Measurements from ENCODE around the gene TFDP1.
"Not testable (repeated sequence)": the region's sequence is repeated elsewhere in the genome, so short reads cannot be mapped to it uniquely, and the experiment has no call there.

The TFDP1 gene

DNA sequence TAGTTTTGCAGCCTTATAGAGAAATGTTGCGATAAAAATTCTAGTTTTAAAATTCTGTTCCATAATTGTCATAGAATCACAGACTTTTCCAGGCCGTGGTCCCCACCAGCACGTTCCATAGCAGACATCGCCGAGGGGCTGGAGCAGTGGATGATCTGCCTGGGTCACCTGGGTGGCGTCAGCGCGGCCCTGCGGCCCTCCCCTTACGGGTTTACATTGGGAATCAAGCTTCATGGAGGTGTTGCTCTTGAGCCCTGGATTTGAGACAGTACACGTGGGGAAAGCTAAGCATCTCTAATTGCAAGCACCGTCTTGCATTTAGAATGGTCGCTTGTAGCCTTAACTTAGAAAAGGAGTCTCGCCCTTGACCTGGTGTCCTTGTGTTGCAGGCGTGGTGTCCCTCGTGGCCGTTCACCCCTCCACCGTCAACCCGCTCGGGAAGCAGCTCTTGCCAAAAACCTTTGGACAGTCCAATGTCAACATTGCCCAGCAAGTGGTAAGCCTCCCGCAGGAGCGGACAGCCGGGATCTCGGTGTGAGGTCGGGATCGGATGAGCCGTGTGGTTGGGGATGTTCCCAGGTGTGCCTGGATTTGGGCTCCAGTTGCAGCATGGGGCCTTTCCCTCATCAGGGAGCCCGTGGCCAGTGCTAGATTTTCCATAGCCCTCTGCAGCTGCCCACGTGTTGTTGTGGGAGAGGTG, 38.4 kb downstream of the TFDP1 start:
- DNase-seq (ENCODE audit: low read depth in 1 of 2, low spot score in 1 of 2), result no peak
- no peak for TF ChIP-seq JUND (IDR thresholded peaks at IDR 0.05; ENCODE audit: low read depth)
- in situ Hi-C loops (cut with HindIII; ENCODE audit: low pct_unique_long_range_greater_than_20kb, low sequenced_read_pairs), result no loop called here

DNA sequence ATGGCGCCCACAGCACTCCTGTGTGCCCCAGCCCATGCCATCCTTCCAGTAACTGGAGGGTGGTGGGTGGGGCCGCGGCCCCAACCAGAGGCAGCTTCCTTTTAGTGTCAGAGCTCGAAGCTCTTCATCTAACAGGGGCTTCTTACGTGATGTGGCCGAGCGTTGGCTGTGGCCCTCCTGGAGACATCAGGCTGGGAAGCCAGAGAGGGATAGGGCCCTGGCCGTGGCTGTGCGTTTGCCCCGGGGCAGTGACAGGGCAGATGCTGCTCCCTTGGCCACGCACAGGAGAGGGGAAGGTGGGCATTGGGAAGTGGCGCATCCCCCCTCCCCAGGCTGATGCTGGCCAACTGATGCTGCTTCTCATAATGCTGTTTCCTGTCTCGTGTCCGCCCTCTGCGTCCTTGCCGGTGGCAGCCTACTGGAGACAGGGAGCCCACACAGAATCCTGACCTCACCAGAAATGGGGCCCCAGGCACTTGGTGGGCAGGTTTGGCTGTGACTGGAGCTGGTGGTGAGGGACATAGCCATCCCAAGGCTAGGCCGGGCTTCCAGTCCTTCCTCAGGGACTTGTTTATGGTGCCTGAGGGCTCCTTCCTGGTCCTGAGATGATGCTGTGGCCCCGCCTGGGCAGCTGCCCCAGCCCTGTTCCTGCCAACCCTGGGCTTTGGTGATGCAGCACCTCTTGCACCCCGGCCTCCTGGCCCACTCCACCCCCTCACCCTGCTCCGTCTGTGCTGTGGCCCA, 39.1 kb downstream of the TFDP1 start:
- no peak for DNase-seq (ENCODE audit: low read depth in 1 of 2, low spot score in 1 of 2)
- in situ Hi-C loops (cut with HindIII; ENCODE audit: low pct_unique_long_range_greater_than_20kb, low sequenced_read_pairs), result no loop called here
- TF ChIP-seq JUND (IDR thresholded peaks at IDR 0.05; ENCODE audit: low read depth), result no peak

DNA sequence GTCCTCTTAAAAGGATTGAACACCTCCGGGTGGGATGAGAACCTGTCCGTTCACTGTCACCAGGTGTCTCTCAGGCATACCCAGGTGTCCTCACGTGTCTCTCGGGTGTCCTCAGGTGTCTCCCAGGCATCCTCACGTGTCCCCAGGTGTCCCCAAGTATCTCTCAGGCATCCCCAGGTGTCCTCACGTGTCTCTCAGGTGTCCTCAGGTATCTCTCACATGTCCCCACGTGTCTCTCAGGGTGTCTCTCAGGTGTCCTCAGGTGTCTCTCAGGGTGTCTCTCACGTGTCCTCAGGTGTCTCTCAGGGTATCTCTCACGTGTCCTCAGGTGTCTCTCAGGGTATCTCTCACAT, 39.7 kb downstream of the TFDP1 start:
- no peak for TF ChIP-seq JUND (IDR thresholded peaks at IDR 0.05; ENCODE audit: low read depth)
- in situ Hi-C loops (cut with HindIII; ENCODE audit: low pct_unique_long_range_greater_than_20kb, low sequenced_read_pairs), result no loop called here
- DNase-seq (ENCODE audit: low read depth in 1 of 2, low spot score in 1 of 2), result no peak

DNA sequence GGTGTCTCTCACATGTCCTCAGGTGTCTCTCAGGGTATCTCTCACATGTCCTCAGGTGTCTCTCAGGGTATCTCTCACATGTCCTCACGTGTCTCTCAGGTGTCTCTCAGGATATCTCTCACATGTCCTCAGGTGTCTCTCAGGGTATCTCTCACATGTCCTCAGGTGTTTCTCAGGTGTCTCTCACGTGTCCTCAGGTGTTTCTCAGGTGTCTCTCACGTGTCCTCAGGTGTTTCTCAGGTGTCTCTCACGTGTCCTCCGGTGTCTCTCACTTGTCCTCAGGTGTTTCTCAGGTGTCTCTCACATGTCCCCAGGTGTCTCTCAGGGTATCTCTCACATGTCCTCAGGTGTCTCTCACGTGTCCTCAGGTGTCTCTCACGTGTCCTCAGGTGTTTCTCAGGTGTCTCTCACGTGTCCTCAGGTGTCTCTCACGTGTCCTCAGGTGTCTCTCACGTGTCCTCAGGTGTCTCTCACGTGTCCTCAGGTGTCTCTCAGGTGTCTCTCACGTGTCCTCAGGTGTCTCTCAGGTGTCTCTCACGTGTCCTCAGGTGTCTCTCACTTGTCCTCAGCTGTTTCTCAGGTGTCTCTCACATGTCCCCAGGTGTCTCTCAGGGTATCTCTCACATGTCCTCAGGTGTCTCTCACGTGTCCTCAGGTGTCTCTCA, 40.2 kb downstream of the TFDP1 start:
- in situ Hi-C loops (cut with HindIII; ENCODE audit: low pct_unique_long_range_greater_than_20kb, low sequenced_read_pairs); DNase-seq (ENCODE audit: low read depth in 1 of 2, low spot score in 1 of 2): not testable (repeated sequence)

DNA sequence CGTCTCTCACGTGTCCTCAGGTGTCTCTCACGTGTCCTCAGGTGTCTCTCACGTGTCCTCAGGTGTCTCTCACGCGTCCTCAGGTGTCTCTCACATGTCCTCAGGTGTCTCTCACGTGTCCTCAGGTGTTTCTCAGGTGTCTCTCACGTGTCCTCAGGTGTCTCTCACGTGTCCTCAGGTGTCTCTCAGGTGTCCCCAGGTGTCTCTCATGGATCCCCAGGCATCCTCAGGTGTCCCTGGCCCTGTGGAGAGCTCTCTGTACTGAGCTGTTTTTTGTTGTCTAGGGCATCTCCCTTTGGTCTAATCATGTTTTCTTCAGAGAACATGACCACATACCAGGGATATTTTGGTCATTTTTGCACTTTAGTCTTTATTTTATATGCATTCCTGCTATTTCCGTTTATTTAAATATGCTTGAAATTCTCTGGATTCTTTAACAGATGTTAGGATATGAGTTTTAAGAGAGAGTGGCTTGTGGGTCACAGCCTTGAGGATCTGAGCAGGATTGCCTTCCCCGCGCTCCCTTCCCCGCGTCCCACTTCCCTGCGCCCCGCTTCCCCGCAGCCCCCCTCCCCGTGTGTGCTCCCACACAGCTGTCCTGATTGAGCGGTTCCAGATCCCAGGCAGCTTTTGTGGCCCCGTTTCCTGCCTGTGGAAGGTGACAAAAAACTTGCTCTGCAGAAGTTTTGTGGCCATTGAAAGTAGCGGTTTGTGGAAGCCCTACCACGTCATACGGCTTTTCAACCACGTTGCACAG, 41.6 kb downstream of the TFDP1 start:
- DNase-seq (ENCODE audit: low read depth in 1 of 2, low spot score in 1 of 2), result no peak
- in situ Hi-C loops (cut with HindIII; ENCODE audit: low pct_unique_long_range_greater_than_20kb, low sequenced_read_pairs), result no loop called here
- TF ChIP-seq JUND (IDR thresholded peaks at IDR 0.05; ENCODE audit: low read depth), result no peak

DNA sequence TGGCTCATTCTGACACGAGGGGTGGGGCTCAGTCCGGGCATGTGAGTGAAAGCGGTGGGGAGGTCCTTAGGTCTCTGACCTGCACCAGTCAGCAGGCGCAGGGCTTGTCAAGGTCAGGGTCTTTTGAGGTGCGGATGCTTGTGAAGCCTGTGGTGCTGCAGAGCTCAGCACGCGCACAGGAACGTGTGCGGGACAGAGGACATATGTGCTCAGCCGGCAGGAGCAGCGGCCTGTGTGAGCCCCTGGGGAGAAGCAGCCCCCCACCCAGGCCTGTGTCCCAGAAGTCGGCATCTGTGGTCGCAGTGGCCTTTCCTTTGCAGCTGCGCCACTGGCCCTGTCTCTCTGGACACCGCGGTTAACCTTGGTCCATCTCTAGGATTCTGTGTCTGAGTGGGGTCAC, 42.6 kb downstream of the TFDP1 start:
- TF ChIP-seq JUND (IDR thresholded peaks at IDR 0.05; ENCODE audit: low read depth), result no peak
- no peak for DNase-seq (ENCODE audit: low read depth in 1 of 2, low spot score in 1 of 2)
- in situ Hi-C loops (cut with HindIII; ENCODE audit: low pct_unique_long_range_greater_than_20kb, low sequenced_read_pairs), result no loop called here

DNA sequence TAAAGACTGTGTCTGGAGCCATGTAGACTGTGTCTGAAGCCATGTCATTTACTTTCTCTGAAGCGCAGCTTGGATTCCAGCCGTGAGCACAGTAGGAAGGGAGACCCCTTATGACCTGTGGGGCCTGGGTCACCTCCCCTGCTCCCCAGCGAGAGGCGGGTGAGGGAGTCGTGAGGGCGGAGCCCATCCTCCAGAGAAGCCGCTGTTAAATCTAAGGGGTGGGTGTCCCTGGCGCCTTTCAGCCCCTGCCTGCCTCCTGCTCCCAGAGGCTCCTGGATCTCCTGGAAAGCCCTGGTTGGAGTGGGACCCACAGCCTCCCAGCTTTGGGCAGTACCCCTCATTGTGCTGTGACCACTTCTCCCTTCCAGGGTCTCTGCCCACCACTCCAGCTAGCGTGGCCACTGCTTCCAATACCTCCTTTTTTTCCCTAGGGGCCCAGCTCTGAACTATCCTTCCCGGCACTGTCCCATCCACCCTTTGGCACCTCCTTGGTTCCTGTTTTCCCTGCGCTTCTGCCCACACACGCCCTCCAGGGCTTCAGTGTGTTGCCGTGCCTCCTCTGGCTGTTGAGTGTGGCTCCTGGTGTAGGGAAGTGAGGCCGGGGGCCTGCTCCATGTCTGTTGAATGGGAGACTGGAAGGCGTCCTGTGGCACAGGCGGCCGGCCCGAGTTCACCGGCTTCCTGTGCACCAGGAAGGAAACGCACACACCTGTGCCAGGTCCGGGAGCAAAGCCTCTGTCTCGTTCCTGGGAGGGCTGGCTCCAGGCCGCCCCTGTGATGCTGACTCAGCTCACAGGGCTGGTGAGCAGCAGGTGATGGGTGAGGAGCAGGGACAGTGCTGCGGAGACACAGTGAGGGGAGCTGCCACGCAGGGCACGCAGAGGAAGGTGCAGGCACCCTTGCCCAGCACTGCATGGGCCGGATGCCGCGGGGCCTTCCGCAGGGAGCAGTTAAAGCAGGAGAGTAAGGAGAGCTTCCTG, 44.0 kb downstream of the TFDP1 start:
- in situ Hi-C loops (cut with HindIII; ENCODE audit: low pct_unique_long_range_greater_than_20kb, low sequenced_read_pairs), result no loop called here
- TF ChIP-seq JUND (IDR thresholded peaks at IDR 0.05; ENCODE audit: low read depth), result no peak

DNA sequence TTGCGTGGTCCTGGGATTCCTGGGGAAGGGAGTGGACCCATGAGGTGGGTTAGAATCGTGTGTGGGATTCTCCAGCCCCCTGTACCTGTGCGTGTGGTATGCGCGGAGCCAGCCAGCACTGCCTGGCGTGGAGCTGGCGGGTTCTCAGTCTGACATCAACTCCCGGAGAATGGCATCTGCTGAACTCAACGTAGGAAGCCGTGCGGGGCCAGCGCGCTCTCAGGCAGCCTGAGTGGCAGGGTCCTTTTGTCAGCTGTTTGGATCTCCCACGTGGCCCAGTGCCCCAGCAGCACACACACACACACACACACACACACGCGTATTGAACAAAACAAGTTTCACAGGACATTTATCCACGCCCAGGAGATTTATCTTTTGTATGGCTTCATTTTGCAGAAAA, 45.3 kb downstream of the TFDP1 start:
- in situ Hi-C loops (cut with HindIII; ENCODE audit: low pct_unique_long_range_greater_than_20kb, low sequenced_read_pairs), result no loop called here
- TF ChIP-seq JUND (IDR thresholded peaks at IDR 0.05; ENCODE audit: low read depth), result no peak
- DNase-seq (ENCODE audit: low read depth in 1 of 2, low spot score in 1 of 2), result no peak

More for the DNA sequence above, 44.0 kb downstream of the TFDP1 start:
- DNase-seq (ENCODE audit: low read depth in 1 of 2, low spot score in 1 of 2), result no peak

DNA sequence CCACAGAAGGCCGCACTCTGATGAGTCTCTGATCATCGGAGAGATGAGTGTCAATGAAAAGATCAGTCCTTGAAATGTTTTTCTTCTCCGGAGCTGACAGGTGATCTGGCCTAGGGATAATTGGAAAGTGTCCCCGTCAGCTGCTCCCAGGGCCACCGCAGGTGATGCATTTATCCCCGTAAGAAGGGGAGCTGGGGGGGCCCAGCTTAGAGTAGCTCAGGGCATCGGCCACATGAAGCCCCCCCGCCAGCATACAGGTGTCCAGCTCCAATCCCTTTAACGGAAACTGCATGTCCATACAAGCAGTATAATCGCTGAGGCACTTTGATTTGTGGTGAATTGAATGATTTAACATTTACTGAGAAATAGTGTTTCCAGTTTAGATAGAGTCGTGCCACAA, 45.7 kb downstream of the TFDP1 start:
- in situ Hi-C loops (cut with HindIII; ENCODE audit: low pct_unique_long_range_greater_than_20kb, low sequenced_read_pairs), result no loop called here
- no peak for DNase-seq (ENCODE audit: low read depth in 1 of 2, low spot score in 1 of 2)
- no peak for TF ChIP-seq JUND (IDR thresholded peaks at IDR 0.05; ENCODE audit: low read depth)

DNA sequence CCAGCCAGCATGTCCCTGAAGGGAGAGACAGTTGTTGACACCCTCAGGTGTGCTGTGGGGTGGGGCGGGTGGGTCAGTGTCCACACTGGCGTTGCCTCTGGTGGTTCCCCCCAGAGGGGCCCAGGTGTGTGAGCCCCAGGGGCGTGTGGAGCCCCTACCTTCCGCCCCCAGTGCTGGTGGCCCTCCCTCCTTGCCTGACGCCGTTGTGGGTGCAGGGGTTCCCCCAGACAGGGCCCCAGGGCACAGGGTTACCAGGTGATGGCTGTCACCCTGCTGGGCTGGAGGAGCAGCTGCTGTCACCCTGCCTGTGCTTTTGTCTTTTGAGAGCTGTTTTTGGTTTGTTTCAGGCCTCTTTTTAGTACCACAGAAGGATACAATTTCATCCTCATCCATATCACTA, 46.3 kb downstream of the TFDP1 start:
- in situ Hi-C loops (cut with HindIII; ENCODE audit: low pct_unique_long_range_greater_than_20kb, low sequenced_read_pairs), result no loop called here
- no peak for DNase-seq (ENCODE audit: low read depth in 1 of 2, low spot score in 1 of 2)
- no peak for TF ChIP-seq JUND (IDR thresholded peaks at IDR 0.05; ENCODE audit: low read depth)

DNA sequence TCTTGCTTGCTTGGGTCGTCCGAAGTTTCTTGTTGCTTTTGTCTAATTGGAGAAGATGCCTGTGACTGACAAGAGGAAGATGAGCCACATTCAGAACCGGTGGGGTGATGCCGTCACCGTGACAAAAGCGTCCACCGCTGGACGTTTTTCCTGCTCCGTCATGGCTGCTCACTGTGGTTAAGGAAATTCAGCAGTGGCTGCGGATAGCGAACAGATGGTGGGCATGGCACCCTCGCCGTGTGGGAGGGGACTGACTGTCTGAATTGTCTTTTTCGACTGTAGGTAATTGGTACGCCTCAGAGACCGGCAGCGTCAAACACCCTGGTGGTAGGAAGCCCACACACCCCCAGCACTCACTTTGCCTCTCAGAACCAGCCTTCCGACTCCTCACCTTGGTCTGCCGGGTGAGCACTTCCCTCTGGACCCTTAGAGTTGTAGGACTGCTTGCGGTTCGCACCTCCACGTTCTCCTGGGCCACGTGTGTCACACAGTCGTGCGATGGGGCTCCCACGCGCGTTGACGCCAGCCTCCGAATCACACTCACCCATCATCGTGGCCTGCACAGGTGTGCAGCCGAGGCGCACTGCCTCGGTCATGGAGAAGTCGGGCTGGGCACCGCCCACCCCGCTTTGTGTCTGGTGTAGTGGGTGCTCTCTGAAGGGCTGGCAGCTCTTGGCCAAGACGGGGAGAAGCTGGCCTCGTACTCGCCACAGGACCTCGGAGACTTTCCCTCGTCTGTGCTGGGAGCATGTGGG, 47.0 kb downstream of the TFDP1 start:
- DNase-seq (ENCODE audit: low read depth in 1 of 2, low spot score in 1 of 2), result no peak
- no peak for TF ChIP-seq JUND (IDR thresholded peaks at IDR 0.05; ENCODE audit: low read depth)
- in situ Hi-C loops (cut with HindIII; ENCODE audit: low pct_unique_long_range_greater_than_20kb, low sequenced_read_pairs), result no loop called here

All from T47D (cell line).